Lower lobe of right lung (tissue), 2 donors: ENCODE results near the gene BEAN1. TPM values are rescaled to one million over a fixed set of nuclear protein-coding genes. Genes with fewer than 3 reads are reported as not detected.

Experiments used
- ATAC-seq, 2 donors: fragments of 200-7000 bp; cut with Tn5 transposase; one replicate each; pipeline ENCODE4 v1.9.1; 2020 to 2022; ENCODE audit warnings: mild to moderate bottlenecking in 2 of 2, moderate library complexity in 2 of 2
- DNase-seq: peaks from one replicate; pipeline ENCODE4 v3.0.0-alpha.2; 2020
- H3K27ac ChIP-seq: fragments of 200-600 bp; one replicate; pipeline ENCODE4 v1.8.0; 2022
- H3K27me3 ChIP-seq: fragments of 200-600 bp; one replicate; pipeline ENCODE4 v1.8.0; 2022; ENCODE audit warnings: low read depth
- H3K36me3 ChIP-seq: fragments of 200-600 bp; one replicate; pipeline ENCODE4 v1.8.0; 2022; ENCODE audit warnings: mild to moderate bottlenecking
- H3K4me1 ChIP-seq: fragments of 200-600 bp; one replicate; pipeline ENCODE4 v1.8.0; 2022
- H3K4me3 ChIP-seq: fragments of 200-600 bp; one replicate; pipeline ENCODE4 v1.8.0; 2022; ENCODE audit warnings: mild to moderate bottlenecking
- H3K9me3 ChIP-seq: fragments of 200-600 bp; one replicate; pipeline ENCODE4 v1.8.0; 2022
- CTCF ChIP-seq: fragments of 200-600 bp; IDR thresholded peaks from one replicate; pipeline ENCODE4 v1.8.0; 2022; ENCODE audit warnings: antibody characterized with exemption, mild to moderate bottlenecking
- intact Hi-C: fragments of 100-400 bp; cut with DNase I; formaldehyde crosslinking; loops from one replicate; pipeline ENCODE4 v1.11.0; 2022
- long read RNA-seq: library from polyadenylated mRNA; unstranded; transcript quantifications from one replicate; pipeline ENCODE4 v2.0.0, GENCODE V29; 2021
- total RNA-seq: library from RNA; stranded (reverse); fragmentation: NEBNext Ultra II Directional; extraction: Animal tissue kit (Norgen Biotek cat#: 25700); gene quantifications from one replicate; pipeline ENCODE4 v1.2.1, GENCODE V29; 2021
- donor health status: DM: no; HTN: yes; CAD: no; lungs with severe emphysema.

The BEAN1 gene
- 0.15 TPM for total RNA-seq
- long read RNA-seq, partial matches to known transcripts: 1 of 7 reads
- long read RNA-seq, other reads (novel, unspliced or antisense): 6 of 7 reads

- H3K9me3 ChIP-seq: no peaks in the 10 kb centered on the region
- H3K4me1 ChIP-seq: peaks cover 15% of the 10 kb centered on the region
- intact Hi-C loops: no loop called here
- no peaks in the 10 kb centered on the region for H3K36me3 ChIP-seq
- DNase-seq (no peak), ATAC-seq (peak; percentile 58 to 61)
- no peak within 1 kb of the TSS for H3K27ac ChIP-seq
- peaks cover 38% of the 10 kb centered on the region for H3K27me3 ChIP-seq
- no peak for TF ChIP-seq CTCF
- peak within 1 kb of the TSS; percentile 53 for H3K4me3 ChIP-seq
Measured at GRCh38 chr16:66427036-66427860, at the start of gene BEAN1. Gene BEAN1 (plus strand): TSS chr16:66427295. CDS start chr16:66437677, 10,382 bp downstream.

- H3K27ac ChIP-seq: peak overlapping the region; percentile 14
- no peak overlapping the region for H3K4me3 ChIP-seq
- no peak for ATAC-seq
- intact Hi-C loops: no loop called here
- no peak for TF ChIP-seq CTCF
- peaks cover 39% of the 10 kb centered on the region for H3K4me1 ChIP-seq
- no peak for DNase-seq
- no peaks in the 10 kb centered on the region for H3K9me3 ChIP-seq
- H3K27me3 ChIP-seq: no peaks in the 10 kb centered on the region
- no peaks in the 10 kb centered on the region for H3K36me3 ChIP-seq
Measured at GRCh38 chr16:66377324-66377723, 49.8 kb upstream of the BEAN1 start.

GRCh38 chr16:66378741-66379570, 48.1 kb upstream of the BEAN1 start:
- Histone ChIP-seq H3K9me3 (no peaks in the 10 kb centered on the region), H3K4me3 (no peak overlapping the region), H3K4me1 (peaks cover 49% of the 10 kb centered on the region), H3K27me3 (no peaks in the 10 kb centered on the region), H3K27ac (no peak overlapping the region), H3K36me3 (no peaks in the 10 kb centered on the region)
- DNase-seq: no peak
- no peak for TF ChIP-seq CTCF
- ATAC-seq: no peak
- intact Hi-C loops: no loop called here

GRCh38 chr16:66379571-66379941, 47.5 kb upstream of the BEAN1 start:
- Histone ChIP-seq H3K4me3 (no peak overlapping the region), H3K27ac (no peak overlapping the region), H3K9me3 (no peaks in the 10 kb centered on the region), H3K4me1 (peaks cover 49% of the 10 kb centered on the region), H3K27me3 (no peaks in the 10 kb centered on the region), H3K36me3 (no peaks in the 10 kb centered on the region)
- intact Hi-C loops: no loop called here
- ATAC-seq (no peak), DNase-seq (no peak)
- no peak for TF ChIP-seq CTCF

- DNase-seq: no peak
- no peak for TF ChIP-seq CTCF
- H3K36me3 ChIP-seq: no peaks in the 10 kb centered on the region
- H3K4me3 ChIP-seq: no peak overlapping the region
- ATAC-seq: no peak
- no peaks in the 10 kb centered on the region for H3K9me3 ChIP-seq
- H3K27me3 ChIP-seq: no peaks in the 10 kb centered on the region
- H3K4me1 ChIP-seq: peaks cover 44% of the 10 kb centered on the region
- intact Hi-C loops: no loop called here
- no peak overlapping the region for H3K27ac ChIP-seq
Measured at GRCh38 chr16:66380421-66380820, 46.7 kb upstream of the BEAN1 start.
